IPS-NIHi11 (cell line): ENCODE measurements around the gene TMEM234.
A peak's percentile ranks its signal among the peaks of the same experiment; 100 is the strongest.

Source experiments
- DNase-seq: peaks from one replicate; pipeline ENCODE4 v3.0.0; 2012; ENCODE audit warnings: mixed read lengths, low spot score

Gene TMEM234

GRCh38 chr1:32199717-32200072 is 22.5 kb downstream of the TMEM234 start:
- peak; percentile 31 for DNase-seq

DNA sequence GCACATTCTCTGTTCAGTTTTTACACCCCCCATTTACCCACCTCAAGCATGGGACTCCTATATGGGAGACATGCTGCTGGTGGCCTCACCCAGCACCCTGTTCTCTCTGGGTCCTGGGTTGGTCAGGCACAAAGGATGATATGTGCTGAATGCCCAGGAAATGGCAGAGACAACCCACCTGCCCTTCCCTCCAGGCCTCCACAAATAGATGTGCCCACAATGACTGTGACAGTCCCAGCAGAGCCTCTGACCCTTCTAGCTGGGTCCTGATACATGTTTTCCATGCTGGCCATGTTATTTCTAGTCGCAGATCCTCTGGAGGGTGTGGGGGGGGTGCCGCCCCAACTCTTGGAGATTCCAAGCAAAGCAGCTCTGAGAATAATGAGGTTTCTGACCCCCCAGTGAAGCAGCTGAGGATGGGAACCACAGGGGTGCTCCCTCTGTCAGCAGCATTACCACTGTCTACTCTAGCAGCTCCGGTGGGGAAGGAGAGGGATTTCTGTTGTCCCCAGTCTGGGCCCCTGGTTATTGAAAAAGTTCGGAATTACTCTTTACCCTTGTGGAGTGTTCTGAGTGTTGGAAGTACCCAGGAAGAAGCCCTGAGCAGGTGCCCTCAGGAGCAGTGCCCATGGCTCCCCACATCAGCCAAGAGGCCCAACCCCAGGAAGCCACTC is 23.0 kb downstream of the TMEM234 start:
- DNase-seq: no peak

GRCh38 chr1:32198237-32199042 is 23.7 kb downstream of the TMEM234 start:
- DNase-seq: no peak

DNA sequence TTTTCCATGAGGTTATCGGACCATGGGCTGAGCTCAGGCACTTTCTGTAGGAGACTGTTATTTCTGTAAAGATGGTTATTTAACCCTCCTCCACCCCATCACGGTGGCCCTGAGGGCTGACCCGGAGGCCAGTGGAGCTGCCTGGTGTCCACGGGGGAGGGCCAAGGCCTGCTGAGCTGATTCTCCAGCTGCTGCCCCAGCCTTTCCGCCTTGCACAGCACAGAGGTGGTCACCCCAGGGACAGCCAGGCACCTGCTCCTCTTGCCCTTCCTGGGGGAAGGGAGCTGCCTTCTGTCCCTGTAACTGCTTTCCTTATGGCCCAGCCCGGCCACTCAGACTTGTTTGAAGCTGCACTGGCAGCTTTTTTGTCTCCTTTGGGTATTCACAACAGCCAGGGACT is 24.3 kb downstream of the TMEM234 start:
- DNase-seq: no peak

DNA sequence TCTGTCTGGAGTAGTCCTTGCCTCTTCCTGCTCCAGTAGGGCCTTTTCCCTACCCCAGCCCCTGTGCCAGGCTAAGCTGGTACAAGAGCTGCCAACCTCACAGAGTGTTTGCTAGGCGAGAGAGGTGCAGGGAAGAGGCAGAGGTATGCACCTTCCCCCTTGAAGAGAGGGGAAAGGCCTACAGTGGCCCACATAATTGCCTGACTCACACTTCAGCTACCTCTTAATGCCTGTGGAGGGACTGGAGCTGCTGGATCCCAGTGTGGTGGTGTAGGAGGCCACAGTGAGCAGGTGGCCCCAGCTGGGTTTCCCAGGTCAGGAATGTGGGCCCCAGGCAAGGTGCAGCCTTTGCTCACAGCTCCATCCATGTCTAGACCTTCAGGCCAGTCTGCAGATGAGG is 25.1 kb downstream of the TMEM234 start:
- no peak for DNase-seq

DNA sequence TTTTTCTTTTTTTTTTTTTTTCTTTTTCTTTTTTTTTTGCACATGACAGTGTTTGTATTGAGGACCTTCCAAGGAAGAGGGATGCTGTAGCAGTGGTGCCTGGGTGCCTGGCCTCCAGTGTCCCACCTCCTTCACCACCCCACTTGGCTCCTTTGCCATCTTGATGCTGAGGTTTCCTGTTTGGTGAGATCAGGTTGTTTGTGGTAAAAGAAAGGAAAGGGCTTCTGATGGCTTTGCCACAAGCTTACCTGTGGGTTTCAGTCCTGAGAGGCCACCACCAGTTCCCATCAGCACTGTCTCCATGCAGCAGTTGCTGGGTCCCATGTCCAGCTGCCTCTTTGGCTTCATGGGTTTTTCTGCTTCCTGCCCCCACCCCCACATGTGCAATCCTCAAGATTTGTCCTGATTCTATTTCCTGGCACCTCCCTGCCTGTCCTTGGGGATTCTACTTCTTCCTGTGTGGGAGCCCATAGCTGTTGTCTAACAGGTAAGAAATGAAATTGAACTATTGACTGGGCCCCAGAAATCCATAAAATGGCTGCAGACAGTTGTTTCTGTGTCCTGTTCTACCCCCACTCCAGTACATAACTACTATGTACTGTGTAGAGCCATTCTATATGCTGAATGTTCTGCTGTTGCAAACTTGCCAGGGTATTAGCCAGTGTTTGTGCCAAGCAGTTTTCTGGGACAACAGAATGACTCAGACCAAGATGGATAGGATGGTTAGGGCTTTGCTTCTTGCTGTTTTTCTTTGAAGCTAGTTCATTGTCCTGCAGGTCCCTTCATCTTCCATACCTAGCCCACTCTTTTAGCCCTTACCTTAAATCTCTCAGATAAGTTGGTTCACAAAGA is 26.0 kb downstream of the TMEM234 start:
- DNase-seq: no peak

DNA sequence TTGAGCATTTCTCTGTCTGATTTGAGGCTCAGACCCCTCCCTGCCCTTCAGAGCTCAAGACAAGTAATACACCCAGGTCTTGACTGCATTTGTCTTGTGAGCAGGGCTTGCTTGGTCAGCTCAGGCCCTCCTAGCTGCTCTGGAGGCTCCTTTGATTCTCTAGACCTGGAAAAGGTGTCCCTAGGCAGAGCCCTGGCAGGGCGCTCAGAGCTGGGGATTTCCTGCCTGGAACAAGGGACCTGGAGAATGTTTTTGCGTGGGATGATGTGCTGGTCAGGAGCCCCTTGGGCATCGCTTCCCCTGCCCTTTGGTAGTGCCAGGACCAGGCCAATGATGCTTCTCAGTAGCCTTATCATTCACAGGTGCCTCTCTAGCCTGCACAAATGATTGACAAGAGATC is 26.6 kb downstream of the TMEM234 start:
- DNase-seq: no peak

DNA sequence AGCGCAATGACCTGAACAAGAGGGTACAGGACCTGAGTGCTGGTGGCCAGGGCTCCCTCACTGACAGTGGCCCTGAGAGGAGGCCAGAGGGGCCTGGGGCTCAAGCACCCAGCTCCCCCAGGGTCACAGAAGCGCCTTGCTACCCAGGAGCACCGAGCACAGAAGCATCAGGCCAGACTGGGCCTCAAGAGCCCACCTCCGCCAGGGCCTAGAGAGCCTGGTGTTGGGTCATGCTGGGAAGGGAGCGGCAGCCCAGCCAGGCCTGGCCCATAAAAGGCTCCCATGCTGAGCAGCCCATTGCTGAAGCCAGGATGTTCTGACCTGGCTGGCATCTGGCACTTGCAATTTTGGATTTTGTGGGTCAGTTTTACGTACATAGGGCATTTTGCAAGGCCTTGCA is 27.2 kb downstream of the TMEM234 start:
- DNase-seq: no peak

- no peak for DNase-seq
Measured at GRCh38 chr1:32192220-32192948, 29.8 kb downstream of the TMEM234 start.

DNA sequence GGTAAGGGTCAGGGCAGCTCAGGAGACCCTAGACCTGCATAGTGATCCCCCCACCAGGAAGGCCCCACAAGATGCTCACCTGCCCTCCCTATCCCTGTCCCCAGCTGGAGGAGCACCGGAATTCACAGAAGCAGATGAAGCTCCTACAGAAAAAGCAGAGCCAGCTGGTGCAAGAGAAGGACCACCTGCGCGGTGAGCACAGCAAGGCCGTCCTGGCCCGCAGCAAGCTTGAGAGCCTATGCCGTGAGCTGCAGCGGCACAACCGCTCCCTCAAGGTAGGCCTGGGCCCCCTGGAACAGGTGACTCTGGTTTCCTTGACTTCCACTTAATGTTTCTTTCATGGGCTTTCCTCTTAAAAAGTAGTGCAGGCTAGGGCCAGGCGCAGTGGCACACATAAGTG is 34.3 kb downstream of the TMEM234 start:
- no peak for DNase-seq

DNA sequence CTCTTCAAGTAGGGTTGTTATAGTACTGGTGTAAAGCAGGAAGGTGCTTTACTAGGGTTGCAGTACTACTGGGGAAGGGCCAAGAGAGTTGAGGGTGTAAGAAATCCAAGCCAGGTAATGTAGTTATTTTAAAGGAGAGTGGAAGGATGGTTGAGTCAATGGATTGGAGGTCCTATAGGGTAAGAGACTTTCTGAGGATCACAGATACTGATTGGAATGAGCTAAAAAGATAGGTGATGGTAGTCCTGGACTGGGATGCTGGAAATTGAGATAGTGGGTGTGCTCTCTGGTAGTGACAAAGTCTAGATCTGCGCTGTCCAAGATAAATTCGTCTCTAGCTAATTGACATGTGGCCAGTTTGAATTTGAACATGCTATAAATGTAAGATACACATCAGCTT is 35.7 kb downstream of the TMEM234 start:
- DNase-seq: no peak

- DNase-seq: no peak
Measured at GRCh38 chr1:32186077-32186476, 36.1 kb downstream of the TMEM234 start.

GRCh38 chr1:32184650-32185049 is 37.5 kb downstream of the TMEM234 start:
- DNase-seq: no peak

- DNase-seq: no peak
Measured at GRCh38 chr1:32182060-32182459, 40.1 kb downstream of the TMEM234 start.

DNA sequence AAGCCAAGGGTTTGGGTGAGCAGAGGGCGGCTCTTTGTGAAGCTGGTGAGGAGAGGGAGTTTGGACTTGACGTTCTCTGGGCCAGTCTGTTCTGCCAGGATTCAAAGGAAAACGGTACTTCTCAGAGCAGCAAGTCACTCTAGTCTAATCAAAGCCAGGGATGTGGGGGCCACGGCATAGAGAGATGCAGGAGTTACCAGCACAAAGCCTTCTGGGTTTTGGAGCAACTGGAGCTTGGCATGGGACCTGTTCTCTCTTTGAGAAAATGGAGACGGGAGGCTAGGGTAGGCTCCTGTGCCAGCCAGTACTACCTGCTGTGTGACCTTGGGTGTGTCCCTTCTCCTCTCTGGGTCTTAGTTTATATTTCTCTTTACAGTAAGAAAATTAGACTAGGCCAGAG is 40.6 kb downstream of the TMEM234 start:
- DNase-seq: no peak

DNA sequence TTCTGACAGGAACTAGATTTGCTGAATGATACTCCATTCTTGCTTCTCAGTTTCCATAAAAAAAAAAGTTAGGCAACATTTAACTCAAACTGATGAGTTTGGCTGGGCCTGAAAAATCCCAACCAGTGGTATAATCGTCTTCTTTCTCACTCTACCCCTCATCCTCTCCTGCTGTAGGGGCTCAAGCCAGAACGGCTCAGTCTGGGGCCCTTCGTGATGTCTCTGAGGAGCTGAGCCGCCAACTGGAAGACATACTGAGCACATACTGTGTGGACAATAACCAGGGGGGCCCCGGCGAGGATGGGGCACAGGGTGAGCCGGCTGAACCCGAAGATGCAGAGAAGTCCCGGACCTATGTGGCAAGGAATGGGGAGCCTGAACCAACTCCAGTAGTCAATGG is 41.1 kb downstream of the TMEM234 start:
- DNase-seq: no peak

DNA sequence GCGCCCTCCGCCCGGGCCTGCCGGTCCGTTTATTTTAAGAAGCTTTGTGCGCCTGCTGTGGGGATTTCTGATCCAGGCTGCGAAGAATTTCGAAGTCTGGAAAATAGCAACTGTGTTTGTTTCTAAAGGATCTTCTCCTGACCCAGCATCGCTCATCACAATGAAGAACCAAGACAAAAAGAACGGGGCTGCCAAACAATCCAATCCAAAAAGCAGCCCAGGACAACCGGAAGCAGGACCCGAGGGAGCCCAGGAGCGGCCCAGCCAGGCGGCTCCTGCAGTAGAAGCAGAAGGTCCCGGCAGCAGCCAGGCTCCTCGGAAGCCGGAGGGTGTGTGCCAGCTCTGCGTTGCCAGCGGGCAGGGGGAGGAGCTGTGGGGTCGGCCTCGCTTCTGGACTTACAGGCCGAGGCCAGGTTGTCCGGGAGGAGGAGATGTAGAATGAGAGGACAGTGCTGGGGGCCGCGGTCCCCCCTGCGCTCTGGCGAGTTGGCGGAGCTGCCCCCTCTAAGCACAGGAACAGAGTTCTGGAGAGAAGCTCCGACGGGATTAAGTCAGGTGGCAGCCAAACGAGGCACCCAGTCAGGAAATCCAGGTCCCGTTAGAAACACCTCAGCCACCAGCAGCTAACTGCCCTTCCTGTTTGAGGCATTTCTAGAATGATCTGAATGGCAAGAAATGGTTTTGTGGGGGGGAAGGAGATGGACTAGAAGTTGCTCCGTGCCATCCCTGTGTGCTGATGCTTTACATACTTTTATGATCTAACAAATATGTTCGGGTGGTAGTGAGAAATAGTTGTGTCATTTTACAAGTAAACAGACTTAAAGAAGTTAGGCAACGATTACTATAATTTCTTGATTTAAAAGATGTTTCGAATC is 41.7 kb downstream of the TMEM234 start:
- peak; percentile 75 for DNase-seq

DNA sequence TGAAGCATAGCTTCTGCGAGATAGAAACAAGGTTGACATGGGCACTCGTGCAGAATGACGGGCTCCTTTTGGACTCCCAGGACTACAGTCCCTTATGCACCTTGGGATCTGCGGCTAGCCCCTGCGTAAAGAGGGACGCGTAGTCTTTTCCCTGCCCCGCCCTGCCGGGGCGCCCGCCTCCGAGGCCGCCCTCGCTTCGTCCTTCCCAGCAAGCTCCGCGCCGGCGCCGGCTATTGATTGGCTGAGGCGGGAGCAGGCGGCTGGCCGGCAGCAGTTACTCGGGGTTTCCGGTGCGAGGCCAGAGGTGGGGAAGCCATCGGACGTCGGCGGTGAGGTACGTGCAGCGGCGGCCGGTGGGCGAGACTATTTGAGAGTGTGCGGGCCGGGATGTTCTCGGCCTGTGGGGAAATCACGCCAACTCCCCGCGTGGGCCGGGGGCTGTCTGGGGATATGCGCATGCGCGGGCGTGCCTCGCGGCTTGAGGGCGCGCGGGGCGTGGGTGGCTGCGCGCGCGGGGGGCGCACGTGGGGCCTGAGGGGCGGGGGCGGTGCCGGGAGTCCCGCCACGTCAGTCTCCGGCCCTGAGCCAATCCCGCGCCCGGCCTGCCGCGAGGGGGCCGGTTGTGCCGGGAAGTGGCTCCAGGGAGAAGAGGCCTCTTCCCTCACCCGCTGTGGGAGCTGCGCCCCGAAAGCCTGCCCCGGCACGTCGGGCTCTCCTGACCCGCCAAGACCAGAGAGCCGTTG is 42.5 kb downstream of the TMEM234 start, which contains the start of gene TXLNA:
Gene TXLNA, plus strand, starts transcription at position 233 of the 743 bp plus-strand sequence. CDS start 671 bp downstream, outside the sequence.
- DNase-seq: peak; percentile 99

DNA sequence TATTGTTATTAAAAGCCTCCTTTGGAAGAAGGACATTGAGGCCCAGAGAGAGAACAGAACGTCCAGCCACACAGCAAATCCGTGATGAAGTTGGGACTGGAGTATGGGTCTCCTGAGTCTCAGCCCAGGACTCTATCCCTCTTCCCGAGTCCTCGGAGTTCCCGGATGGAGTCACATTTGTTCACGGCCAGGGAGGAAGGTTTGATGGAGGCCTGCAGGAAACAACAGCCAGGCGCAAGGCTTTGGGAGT is 43.0 kb downstream of the TMEM234 start:
- no peak for DNase-seq

- no peak for DNase-seq
Measured at GRCh38 chr1:32178380-32179192, 43.6 kb downstream of the TMEM234 start.
